Measurements from ENCODE around the gene RAP1A. TPM values are rescaled to one million over a fixed set of nuclear protein-coding genes. Genes with fewer than 3 reads are reported as not detected.

RAP1A gene
- total RNA-seq, 2 experiments from 2014 or later: 182 to 214 TPM

DNA sequence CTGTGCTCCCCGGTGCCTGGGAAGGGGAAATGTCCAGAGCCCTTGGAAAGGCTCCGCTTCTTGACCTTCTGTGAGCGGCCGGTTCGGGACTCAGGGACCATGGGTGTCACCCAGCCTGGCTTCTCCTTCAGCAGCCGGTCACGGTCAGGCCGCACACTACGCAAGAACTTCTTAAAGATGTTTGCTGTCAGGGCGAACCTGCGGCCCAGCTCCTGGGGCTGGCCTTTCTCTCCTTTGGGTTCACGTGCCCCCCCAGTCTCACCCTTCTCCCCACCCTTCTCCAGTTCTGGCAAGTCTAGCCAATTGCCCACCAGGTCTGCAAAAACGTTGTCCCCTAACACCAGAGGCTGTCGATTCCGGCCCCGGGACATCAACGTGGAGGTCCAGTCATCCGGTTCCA lies 107.5 kb downstream of the RAP1A start:
- Mint-ChIP-seq H3K4me3 (no peak overlapping the region), H3K27me3 (no peaks in the 10 kb centered on the region), H3K4me1 (peaks cover 12% of the 10 kb centered on the region), H3K36me3 (ENCODE audit: low read depth) (no peaks in the 10 kb centered on the region), H3K9me3 (ENCODE audit: low read depth) (no peaks in the 10 kb centered on the region), H3K27ac (no peak overlapping the region)
- intact Hi-C loops (cut with DNase I, micrococcal nuclease): no loop called here
- ATAC-seq (no peak), DNase-seq (no peak)
- ChIA-PET CTCF (interaction anchor here (0.8 to 1.8 kb wide), 2 partner anchors 10 to 133 kb away, joined by 4 to 5 read pairs; no protein-coding TSS in a partner anchor), POLR2A (no interaction called here)

DNA sequence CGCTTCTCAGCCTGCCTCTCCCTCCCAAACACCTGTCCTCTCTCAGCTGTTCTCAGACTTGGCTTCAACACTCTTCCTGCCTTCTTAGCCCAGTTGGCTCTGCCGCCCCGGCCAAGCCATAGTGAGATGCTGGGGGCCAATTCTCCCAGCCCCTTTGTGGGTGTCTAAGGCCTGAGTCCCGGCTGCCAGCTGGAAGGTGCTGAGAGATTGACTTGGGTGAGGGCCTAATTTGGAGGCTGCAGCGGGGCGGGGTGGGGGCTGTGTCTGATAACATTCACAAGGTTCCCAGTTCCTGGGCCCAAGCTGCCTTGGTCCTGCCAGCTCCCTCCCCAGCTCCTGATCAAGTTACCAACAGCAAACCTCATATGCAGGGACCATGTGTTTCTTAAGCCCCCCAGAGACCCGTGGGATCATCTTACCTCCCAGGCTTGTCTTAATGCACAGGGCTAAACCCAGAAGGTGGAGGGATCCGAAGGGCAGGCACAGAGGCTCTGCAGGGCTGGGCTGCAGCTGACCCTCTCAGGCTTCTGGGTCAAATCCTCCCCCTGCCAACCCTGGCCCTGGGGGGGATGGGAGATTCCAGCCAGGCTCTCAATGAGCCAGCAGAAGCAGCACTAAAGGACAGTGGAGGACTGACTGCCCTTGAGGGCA lies 109.8 kb downstream of the RAP1A start:
- CTCF ChIA-PET: interaction anchor here (0.9 to 2.4 kb wide), 3 partner anchors 15 to 40 kb away, joined by 3 to 9 read pairs (median 6); no protein-coding TSS in a partner anchor
- Mint-ChIP-seq H3K9me3 (ENCODE audit: low read depth) (no peaks in the 10 kb centered on the region), H3K27me3 (no peaks in the 10 kb centered on the region), H3K4me1 (no peaks in the 10 kb centered on the region), H3K27ac (no peak overlapping the region), H3K4me3 (no peak overlapping the region), H3K36me3 (ENCODE audit: low read depth) (no peaks in the 10 kb centered on the region)
- no peak for ATAC-seq
- POLR2A ChIA-PET: interaction anchor here (0.6 kb wide), 1 partner anchor 27 kb away, joined by 3 read pairs; no protein-coding TSS in a partner anchor
- no peak for DNase-seq
- intact Hi-C loops (cut with DNase I, micrococcal nuclease): no loop called here

DNA sequence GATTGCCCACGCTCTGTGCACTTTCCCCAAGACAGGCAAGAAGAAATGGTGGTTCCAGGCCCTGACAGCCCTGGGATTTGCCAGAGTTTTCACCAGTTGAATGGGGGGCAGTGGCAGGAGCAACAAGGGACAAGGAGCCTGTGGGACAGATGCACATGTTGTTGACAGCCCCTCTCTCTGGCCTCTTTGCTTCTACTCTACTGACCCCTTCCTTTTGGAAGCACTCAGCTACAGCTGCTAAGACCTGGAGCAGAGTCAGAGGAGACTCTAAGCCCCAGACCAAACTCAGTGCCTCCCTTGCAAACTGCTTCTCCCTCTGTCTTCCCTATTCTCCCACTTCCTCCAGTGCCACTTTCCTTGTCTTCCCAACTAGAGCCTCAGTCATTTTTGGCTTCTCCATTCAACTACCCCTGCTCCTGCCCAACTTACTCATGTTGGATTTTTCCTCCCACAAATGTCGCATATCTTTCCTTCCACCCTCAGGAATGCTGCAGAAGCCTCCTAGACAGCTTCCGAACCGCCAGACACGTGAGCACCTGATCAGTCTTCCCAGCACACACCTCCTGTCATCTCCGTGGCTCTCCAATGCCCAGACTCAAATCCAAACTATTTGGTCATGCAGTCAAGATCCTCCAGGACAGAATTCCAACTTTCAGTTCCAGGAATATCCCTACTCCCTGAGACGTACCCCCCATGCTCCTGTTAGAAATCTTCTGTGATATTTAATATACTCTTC lies 110.5 kb downstream of the RAP1A start:
- Mint-ChIP-seq H3K9me3 (ENCODE audit: low read depth) (no peaks in the 10 kb centered on the region), H3K4me1 (no peaks in the 10 kb centered on the region), H3K4me3 (no peak overlapping the region), H3K27me3 (no peaks in the 10 kb centered on the region), H3K27ac (no peak overlapping the region), H3K36me3 (ENCODE audit: low read depth) (no peaks in the 10 kb centered on the region)
- CTCF ChIA-PET: interaction anchor here (0.9 to 2.4 kb wide), 3 partner anchors 15 to 39 kb away, joined by 3 to 9 read pairs (median 6); no protein-coding TSS in a partner anchor
- POLR2A ChIA-PET: no interaction called here
- intact Hi-C loops (cut with DNase I, micrococcal nuclease): no loop called here
- no peak for DNase-seq
- ATAC-seq: no peak

DNA sequence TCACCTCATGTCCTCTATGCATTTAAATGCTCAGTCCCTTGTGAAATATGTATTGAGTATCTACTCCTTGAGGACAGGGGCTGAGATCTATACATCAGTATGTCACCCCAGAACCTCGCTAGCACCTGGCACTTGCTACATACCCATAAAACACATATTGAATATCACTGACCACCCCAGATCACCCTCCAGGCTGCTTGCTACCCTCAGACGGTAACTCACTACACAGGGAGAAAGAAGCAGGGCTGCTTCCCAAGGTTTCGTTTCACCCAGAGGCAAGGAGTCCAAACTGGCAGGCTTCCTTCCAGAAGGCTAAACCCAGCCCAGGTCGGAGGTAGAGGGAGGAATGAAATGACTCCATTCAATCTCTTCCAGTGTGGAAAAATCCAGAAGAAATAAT lies 111.1 kb downstream of the RAP1A start:
- no peaks in the 10 kb centered on the region for H3K9me3 Mint-ChIP-seq (ENCODE audit: low read depth)
- H3K27ac Mint-ChIP-seq: no peak overlapping the region
- no peaks in the 10 kb centered on the region for H3K36me3 Mint-ChIP-seq (ENCODE audit: low read depth)
- ChIA-PET POLR2A (no interaction called here), CTCF (interaction anchor here (1.2 to 1.5 kb wide), 2 partner anchors 17 to 20 kb away, joined by 4 to 5 read pairs; no protein-coding TSS in a partner anchor)
- no peaks in the 10 kb centered on the region for H3K4me1 Mint-ChIP-seq
- no peak for DNase-seq
- intact Hi-C loops (cut with DNase I, micrococcal nuclease): no loop called here
- ATAC-seq: no peak
- no peaks in the 10 kb centered on the region for H3K27me3 Mint-ChIP-seq
- no peak overlapping the region for H3K4me3 Mint-ChIP-seq

DNA sequence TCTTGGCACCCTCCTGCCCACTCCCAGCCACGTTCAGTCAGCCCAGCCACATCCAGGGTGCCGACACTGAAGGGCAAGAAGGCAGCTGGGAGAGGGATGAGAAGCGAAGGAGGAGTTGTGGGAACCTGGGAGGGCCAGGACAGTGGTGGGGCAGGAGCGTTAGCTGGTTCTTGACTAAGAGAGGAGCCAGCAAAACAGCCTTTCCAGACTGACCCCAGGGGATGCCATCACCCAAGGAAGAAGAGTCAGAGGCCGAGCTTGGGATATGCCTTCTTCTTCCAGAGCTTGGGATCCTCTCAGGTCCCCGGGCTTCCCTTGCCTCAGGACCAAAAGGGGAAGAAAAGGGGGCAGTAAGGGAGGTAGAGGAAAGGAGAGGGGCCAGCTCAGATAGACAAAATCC lies 112.4 kb downstream of the RAP1A start:
- ChIA-PET POLR2A (no interaction called here), CTCF (interaction anchor here (0.7 to 1.6 kb wide), 8 partner anchors 15 to 973 kb away, joined by 3 to 5 read pairs (median 4); no protein-coding TSS in a partner anchor)
- Mint-ChIP-seq H3K9me3 (ENCODE audit: low read depth) (no peaks in the 10 kb centered on the region), H3K27me3 (peaks cover under 1% of the 10 kb centered on the region), H3K4me3 (no peak overlapping the region), H3K4me1 (no peaks in the 10 kb centered on the region), H3K27ac (no peak overlapping the region), H3K36me3 (ENCODE audit: low read depth) (no peaks in the 10 kb centered on the region)
- ATAC-seq (no peak), DNase-seq (no peak)
- intact Hi-C loops (cut with DNase I, micrococcal nuclease): no loop called here

DNA sequence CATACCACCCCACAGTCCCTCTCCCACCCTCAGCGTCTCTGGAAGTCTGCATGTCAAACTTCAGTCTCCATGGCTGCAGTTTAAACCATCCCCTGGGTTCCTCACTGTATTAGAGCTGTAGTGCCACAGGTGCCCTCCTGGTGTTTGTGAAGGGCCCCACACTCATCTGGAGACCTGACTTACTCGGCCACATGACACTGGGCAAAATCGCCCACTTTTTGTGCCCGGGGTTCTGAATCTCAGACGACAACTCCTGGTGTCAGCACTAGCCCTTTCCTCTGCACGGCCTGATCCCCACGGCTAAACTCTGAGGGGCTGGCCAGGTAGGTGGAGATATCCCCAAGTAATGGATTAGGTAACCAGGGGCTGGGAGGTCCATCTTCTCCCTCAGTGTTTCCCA lies 113.1 kb downstream of the RAP1A start:
- intact Hi-C loops (cut with DNase I, micrococcal nuclease): no loop called here
- peaks cover 8% of the 10 kb centered on the region for H3K27me3 Mint-ChIP-seq
- H3K27ac Mint-ChIP-seq: no peak overlapping the region
- POLR2A ChIA-PET: no interaction called here
- H3K4me1 Mint-ChIP-seq: peaks cover 4% of the 10 kb centered on the region
- ATAC-seq: no peak
- CTCF ChIA-PET: interaction anchor here (0.7 to 1.6 kb wide), 5 partner anchors 14 to 333 kb away, joined by 3 to 5 read pairs (median 3); no protein-coding TSS in a partner anchor
- no peak for DNase-seq
- no peak overlapping the region for H3K4me3 Mint-ChIP-seq
- H3K36me3 Mint-ChIP-seq (ENCODE audit: low read depth): no peaks in the 10 kb centered on the region
- no peaks in the 10 kb centered on the region for H3K9me3 Mint-ChIP-seq (ENCODE audit: low read depth)

DNA sequence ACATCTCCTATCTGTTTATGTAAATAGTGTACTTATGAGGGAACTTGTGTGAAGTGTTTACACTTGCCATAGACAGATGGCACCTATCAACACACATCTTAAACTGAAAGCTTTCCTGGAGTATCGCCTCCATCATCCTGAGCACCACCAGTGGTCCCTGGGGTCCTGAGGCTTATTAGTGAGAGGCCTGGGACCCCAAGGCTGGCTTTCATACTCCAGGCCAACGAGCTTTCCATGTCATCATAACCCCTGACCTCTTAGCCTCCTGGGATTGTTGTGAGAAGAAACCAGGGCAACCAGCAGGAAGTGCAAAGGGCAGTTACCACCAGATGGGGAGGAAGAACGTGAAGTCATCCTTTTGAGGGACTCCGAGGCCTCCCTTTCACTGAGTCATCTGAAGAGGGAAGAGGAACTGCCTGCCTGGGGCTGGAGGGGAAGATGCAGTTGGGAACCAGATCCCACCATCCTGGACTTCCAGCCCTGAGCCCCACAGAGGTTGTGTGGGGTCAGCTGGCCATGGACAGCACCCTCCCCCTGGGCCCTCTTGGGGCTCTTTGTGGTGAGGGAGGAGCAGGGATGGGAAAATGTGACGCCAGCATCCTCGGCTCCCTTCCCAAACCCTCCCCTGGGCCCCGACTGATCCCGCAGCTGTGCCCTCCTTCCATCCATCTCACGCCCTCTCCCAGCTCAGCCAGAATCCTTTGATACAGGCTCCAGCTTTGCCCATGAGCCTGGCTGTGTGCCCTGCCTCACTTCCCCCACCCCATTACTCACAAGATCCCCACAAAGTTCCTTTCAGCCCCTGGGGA lies 113.8 kb downstream of the RAP1A start:
- DNase-seq (no peak), ATAC-seq (peak; percentile 39)
- Mint-ChIP-seq H3K27me3 (peaks cover 12% of the 10 kb centered on the region), H3K9me3 (ENCODE audit: low read depth) (no peaks in the 10 kb centered on the region), H3K4me3 (no peak overlapping the region), H3K27ac (no peak overlapping the region), H3K36me3 (ENCODE audit: low read depth) (no peaks in the 10 kb centered on the region), H3K4me1 (peaks cover 7% of the 10 kb centered on the region)
- ChIA-PET POLR2A (no interaction called here), CTCF (interaction anchor here (0.6 to 1.6 kb wide), 5 partner anchors 14 to 1744 kb away, joined by 3 to 5 read pairs (median 3); no protein-coding TSS in a partner anchor)
- intact Hi-C loops (cut with DNase I, micrococcal nuclease): no loop called here

DNA sequence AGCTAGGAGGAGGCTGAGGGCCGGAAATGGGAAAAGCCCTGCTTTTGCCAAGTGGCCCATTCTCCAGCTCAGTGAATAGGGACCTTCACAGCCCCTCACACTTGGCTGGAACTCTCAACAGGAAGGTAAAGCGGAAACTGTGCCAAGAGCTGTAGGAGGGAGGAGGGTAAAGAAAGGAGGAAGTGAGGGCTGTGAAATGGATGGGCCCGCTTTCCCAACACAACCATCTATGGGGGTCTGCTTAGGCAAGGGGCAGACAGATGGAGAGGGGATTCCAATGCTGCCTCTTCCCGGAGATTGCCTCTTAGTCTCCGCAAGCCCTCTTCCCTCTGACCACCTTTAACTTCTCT lies 114.4 kb downstream of the RAP1A start:
- Mint-ChIP-seq H3K4me3 (no peak overlapping the region), H3K27me3 (peaks cover 15% of the 10 kb centered on the region), H3K9me3 (ENCODE audit: low read depth) (no peaks in the 10 kb centered on the region), H3K27ac (no peak overlapping the region), H3K4me1 (peaks cover 10% of the 10 kb centered on the region), H3K36me3 (ENCODE audit: low read depth) (no peaks in the 10 kb centered on the region)
- CTCF ChIA-PET: interaction anchor here (0.6 to 1.3 kb wide), 3 partner anchors 13 to 1744 kb away, joined by 3 to 4 read pairs (median 3); no protein-coding TSS in a partner anchor
- POLR2A ChIA-PET: no interaction called here
- intact Hi-C loops (cut with DNase I, micrococcal nuclease): no loop called here
- no peak for ATAC-seq
- DNase-seq: no peak

DNA sequence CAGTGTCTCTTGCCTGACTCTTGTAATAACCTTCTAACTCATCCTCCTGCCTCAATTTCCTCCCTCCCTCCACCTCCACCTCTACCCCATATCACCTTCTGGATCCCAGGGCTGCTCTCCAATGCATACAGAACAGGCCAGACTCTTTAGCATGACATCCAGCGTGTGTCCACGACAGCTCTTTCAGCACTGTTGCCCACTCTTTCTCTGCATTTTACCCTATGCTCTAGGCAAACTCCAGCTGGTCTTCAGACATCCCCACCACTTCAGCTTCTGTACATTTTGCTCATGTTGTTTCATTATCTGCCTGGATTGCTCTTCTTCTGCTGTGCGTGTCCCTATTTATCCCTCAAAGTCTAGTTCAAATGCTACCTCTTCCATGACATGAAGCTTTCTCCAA lies 114.8 kb downstream of the RAP1A start:
- no peaks in the 10 kb centered on the region for H3K36me3 Mint-ChIP-seq (ENCODE audit: low read depth)
- peaks cover 10% of the 10 kb centered on the region for H3K4me1 Mint-ChIP-seq
- ATAC-seq (no peak), DNase-seq (no peak)
- no peak overlapping the region for H3K27ac Mint-ChIP-seq
- ChIA-PET CTCF (interaction anchor here (0.7 to 6.4 kb wide), 4 partner anchors 13 to 35 kb away, joined by 3 to 39 read pairs (median 10); no protein-coding TSS in a partner anchor), POLR2A (no interaction called here)
- peaks cover 15% of the 10 kb centered on the region for H3K27me3 Mint-ChIP-seq
- intact Hi-C loops (cut with DNase I, micrococcal nuclease): no loop called here
- no peaks in the 10 kb centered on the region for H3K9me3 Mint-ChIP-seq (ENCODE audit: low read depth)
- H3K4me3 Mint-ChIP-seq: no peak overlapping the region

DNA sequence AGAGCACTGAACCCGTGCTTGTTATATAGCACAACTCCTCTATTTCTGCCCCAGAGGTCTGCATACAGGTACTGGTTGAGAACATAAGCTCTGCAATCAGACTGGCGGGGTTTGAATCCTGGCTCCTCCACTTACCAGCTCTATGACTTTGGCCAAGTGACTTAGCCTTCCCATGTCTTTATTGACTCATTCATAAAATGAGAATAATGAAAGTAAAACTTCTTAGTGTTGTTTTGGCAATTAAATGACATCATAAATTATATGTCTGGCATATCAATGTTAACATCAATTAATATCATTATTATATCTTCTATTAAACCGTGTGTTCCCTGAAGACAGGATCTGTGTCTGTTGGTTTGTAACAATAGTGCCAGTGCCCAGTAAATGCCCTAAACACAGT lies 115.3 kb downstream of the RAP1A start:
- no peaks in the 10 kb centered on the region for H3K36me3 Mint-ChIP-seq (ENCODE audit: low read depth)
- no peak for ATAC-seq
- H3K4me1 Mint-ChIP-seq: peaks cover 12% of the 10 kb centered on the region
- no peak overlapping the region for H3K27ac Mint-ChIP-seq
- ChIA-PET POLR2A (no interaction called here), CTCF (interaction anchor here (0.8 to 6.4 kb wide), 3 partner anchors 13 to 34 kb away, joined by 3 to 39 read pairs (median 17); no protein-coding TSS in a partner anchor)
- DNase-seq: no peak
- peaks cover 16% of the 10 kb centered on the region for H3K27me3 Mint-ChIP-seq
- H3K9me3 Mint-ChIP-seq (ENCODE audit: low read depth): no peaks in the 10 kb centered on the region
- intact Hi-C loops (cut with DNase I, micrococcal nuclease): no loop called here
- H3K4me3 Mint-ChIP-seq: no peak overlapping the region

DNA sequence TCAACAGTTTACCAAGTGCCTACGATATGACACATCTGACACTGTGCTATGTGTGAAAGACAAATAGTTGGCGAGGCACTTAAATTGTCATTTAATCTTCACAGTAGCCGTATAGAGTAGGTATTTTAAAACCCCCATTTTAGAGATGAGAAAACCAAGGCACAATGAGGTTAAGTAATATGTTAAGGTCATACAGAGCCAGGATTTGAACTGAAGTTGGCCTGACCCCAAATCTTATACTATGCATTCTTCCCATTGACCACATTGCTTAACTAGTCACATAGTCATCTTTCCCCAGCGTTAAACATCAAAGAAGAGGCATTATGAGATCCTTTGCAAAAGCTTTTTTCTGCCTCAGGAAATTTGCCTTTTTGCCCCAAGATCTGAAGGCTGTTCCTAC lies 115.7 kb downstream of the RAP1A start:
- DNase-seq: no peak
- no peak overlapping the region for H3K27ac Mint-ChIP-seq
- peaks cover 13% of the 10 kb centered on the region for H3K4me1 Mint-ChIP-seq
- H3K9me3 Mint-ChIP-seq (ENCODE audit: low read depth): no peaks in the 10 kb centered on the region
- H3K4me3 Mint-ChIP-seq: no peak overlapping the region
- H3K27me3 Mint-ChIP-seq: peaks cover 18% of the 10 kb centered on the region
- ATAC-seq: no peak
- no peaks in the 10 kb centered on the region for H3K36me3 Mint-ChIP-seq (ENCODE audit: low read depth)
- ChIA-PET POLR2A (no interaction called here), CTCF (interaction anchor here (0.8 to 6.4 kb wide), 6 partner anchors 12 to 227 kb away, joined by 3 to 39 read pairs (median 5); no protein-coding TSS in a partner anchor)
- intact Hi-C loops (cut with DNase I, micrococcal nuclease): no loop called here

All from activated CD4-positive, alpha-beta T cell treated with anti-CD3 and anti-CD28 coated beads for 36 hours (primary cell).